Eye (tissue), 1 donor: ENCODE results near the gene CTTNBP2NL.
"Not testable (repeated sequence)": the region's sequence is repeated elsewhere in the genome, so short reads cannot be mapped to it uniquely, and the experiment has no call there.

Experiments used
- DNase-seq: peaks from one replicate; pipeline ENCODE4 v3.0.0-alpha.2; 2015

CTTNBP2NL gene

GRCh38 chr1:112466078-112466660, 70.2 kb downstream of the CTTNBP2NL start:
- peak; percentile 97 for DNase-seq

GRCh38 chr1:112470324-112470723, 74.3 kb downstream of the CTTNBP2NL start:
- DNase-seq, result not testable (repeated sequence)

- DNase-seq, result no peak
Observed at GRCh38 chr1:112470966-112471365, 75.0 kb downstream of the CTTNBP2NL start.

GRCh38 chr1:112472142-112472541, 76.1 kb downstream of the CTTNBP2NL start:
- DNase-seq, result no peak

GRCh38 chr1:112477550-112477949, 81.5 kb downstream of the CTTNBP2NL start:
- no peak for DNase-seq

- DNase-seq, result no peak
Observed at GRCh38 chr1:112478314-112478713, 82.3 kb downstream of the CTTNBP2NL start.

GRCh38 chr1:112486063-112486462, 90.0 kb downstream of the CTTNBP2NL start:
- not testable (repeated sequence) for DNase-seq

- not testable (repeated sequence) for DNase-seq
Observed at GRCh38 chr1:112487686-112488085, 91.7 kb downstream of the CTTNBP2NL start.

- DNase-seq, result no peak
Observed at GRCh38 chr1:112488141-112488540, 92.1 kb downstream of the CTTNBP2NL start.

GRCh38 chr1:112492076-112492475, 96.1 kb downstream of the CTTNBP2NL start:
- DNase-seq, result no peak

GRCh38 chr1:112493351-112493750, 97.3 kb downstream of the CTTNBP2NL start:
- DNase-seq, result no peak

GRCh38 chr1:112496290-112496689, 100.3 kb downstream of the CTTNBP2NL start:
- DNase-seq, result no peak

GRCh38 chr1:112501810-112502641, 106.0 kb downstream of the CTTNBP2NL start:
- DNase-seq, result peak; percentile 86

- peak; percentile 71 for DNase-seq
Observed at GRCh38 chr1:112502826-112503225, 106.8 kb downstream of the CTTNBP2NL start.

- no peak for DNase-seq
Observed at GRCh38 chr1:112504001-112504660, 108.1 kb downstream of the CTTNBP2NL start.

GRCh38 chr1:112504661-112505399, 108.8 kb downstream of the CTTNBP2NL start:
- peak; percentile 76 for DNase-seq

- DNase-seq, result no peak
Observed at GRCh38 chr1:112505400-112505785, 109.4 kb downstream of the CTTNBP2NL start.

GRCh38 chr1:112505878-112506277, 109.9 kb downstream of the CTTNBP2NL start:
- no peak for DNase-seq

- no peak for DNase-seq
Observed at GRCh38 chr1:112506306-112506705, 110.3 kb downstream of the CTTNBP2NL start.

GRCh38 chr1:112506731-112507130, 110.7 kb downstream of the CTTNBP2NL start:
- DNase-seq, result no peak

- DNase-seq, result no peak
Observed at GRCh38 chr1:112507336-112507735, 111.3 kb downstream of the CTTNBP2NL start.

GRCh38 chr1:112507921-112508277, 111.9 kb downstream of the CTTNBP2NL start:
- DNase-seq, result peak; percentile 81
